ENCODE measurements around the gene FCSK. TPM values are rescaled to one million over a fixed set of nuclear protein-coding genes. Genes with fewer than 3 reads are reported as not detected.

Gene FCSK
- total RNA-seq, 1 experiment from 2014 or later, result 6.4 TPM

DNA sequence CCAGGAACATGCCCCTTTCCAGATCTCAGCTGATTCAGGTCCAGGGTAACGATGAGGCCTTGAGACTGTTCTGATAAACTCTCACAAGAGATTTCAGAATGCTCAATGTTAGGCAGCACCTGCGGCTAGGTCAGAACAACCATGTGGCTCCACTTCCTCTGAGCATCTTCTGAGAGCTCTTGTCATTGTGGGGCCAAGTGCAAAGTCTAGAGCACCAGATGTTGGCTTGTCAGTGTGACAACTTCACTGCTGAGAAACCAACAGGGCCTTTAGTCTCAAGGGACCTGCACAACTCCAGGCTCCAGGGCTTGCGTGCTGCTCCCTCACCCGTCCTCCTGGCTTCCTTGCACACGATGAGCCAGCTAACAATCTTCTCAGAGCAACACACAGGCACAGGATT, 29.0 kb downstream of the FCSK start:
- Histone ChIP-seq H3K36me3 (ENCODE audit: insufficient read depth, low read length) (peaks cover 4% of the 10 kb centered on the region; the same call in 1 of the 2 replicates), H3K27ac (ENCODE audit: low read length) (peak overlapping the region; percentile 81), H4K20me1 (ENCODE audit: insufficient read depth, low read depth, low read length) (no peaks in the 10 kb centered on the region), H3K9ac (ENCODE audit: low read length) (peak overlapping the region; percentile 26; the same call in 1 of the 2 replicates), H3K4me1 (ENCODE audit: low read length) (peaks cover 16% of the 10 kb centered on the region), H3K9me3 (ENCODE audit: low read length) (no peaks in the 10 kb centered on the region), H3K9me2 (replicated peaks; ENCODE audit: insufficient read depth, low read length) (no peaks in the 10 kb centered on the region), H3K27me3 (ENCODE audit: low read length) (no peaks in the 10 kb centered on the region), H3K79me2 (ENCODE audit: low read length) (no peaks in the 10 kb centered on the region), H3K4me3 (ENCODE audit: low read length) (no peak overlapping the region), H3K4me2 (ENCODE audit: low read depth, low read length, poor library complexity, severe bottlenecking) (no peak overlapping the region), H2AFZ (ENCODE audit: low read length) (no peak overlapping the region)
- peak; percentile 67 for DNase-seq

DNA sequence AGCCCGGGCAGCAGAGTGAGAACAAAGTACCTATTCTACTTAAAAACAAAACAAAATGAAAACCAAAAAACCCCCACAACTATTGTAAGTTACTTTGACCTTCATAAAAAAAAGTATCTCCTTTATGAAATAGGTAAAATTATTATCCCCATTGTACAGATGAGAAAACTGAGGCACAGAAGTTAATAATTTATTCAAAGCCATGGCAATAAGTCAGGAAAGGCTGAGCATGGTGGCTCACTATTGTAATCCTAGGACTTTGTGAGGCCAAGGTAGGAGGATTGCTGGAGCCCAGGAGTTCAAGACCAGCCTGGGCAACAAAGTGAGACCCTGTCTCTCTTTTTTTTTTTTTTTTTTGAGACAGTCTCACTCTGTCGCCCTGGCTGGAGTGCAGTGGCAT, 30.5 kb downstream of the FCSK start:
- H3K4me3 ChIP-seq (ENCODE audit: low read length), result no peak overlapping the region
- H3K9me2 ChIP-seq (replicated peaks; ENCODE audit: insufficient read depth, low read length), result no peaks in the 10 kb centered on the region
- no peaks in the 10 kb centered on the region for H3K27me3 ChIP-seq (ENCODE audit: low read length)
- no peak for DNase-seq
- peaks cover 16% of the 10 kb centered on the region for H3K4me1 ChIP-seq (ENCODE audit: low read length)
- no peak overlapping the region for H3K27ac ChIP-seq (ENCODE audit: low read length)
- no peaks in the 10 kb centered on the region for H3K79me2 ChIP-seq (ENCODE audit: low read length)
- H3K4me2 ChIP-seq (ENCODE audit: low read depth, low read length, poor library complexity, severe bottlenecking), result no peak overlapping the region
- H3K9me3 ChIP-seq (ENCODE audit: low read length), result no peaks in the 10 kb centered on the region
- H3K9ac ChIP-seq (ENCODE audit: low read length), result no peak overlapping the region
- no peaks in the 10 kb centered on the region for H4K20me1 ChIP-seq (ENCODE audit: insufficient read depth, low read depth, low read length)
- peaks cover 4% of the 10 kb centered on the region; the same call in 1 of the 2 replicates for H3K36me3 ChIP-seq (ENCODE audit: insufficient read depth, low read length)
- no peak overlapping the region for H2AFZ ChIP-seq (ENCODE audit: low read length)

DNA sequence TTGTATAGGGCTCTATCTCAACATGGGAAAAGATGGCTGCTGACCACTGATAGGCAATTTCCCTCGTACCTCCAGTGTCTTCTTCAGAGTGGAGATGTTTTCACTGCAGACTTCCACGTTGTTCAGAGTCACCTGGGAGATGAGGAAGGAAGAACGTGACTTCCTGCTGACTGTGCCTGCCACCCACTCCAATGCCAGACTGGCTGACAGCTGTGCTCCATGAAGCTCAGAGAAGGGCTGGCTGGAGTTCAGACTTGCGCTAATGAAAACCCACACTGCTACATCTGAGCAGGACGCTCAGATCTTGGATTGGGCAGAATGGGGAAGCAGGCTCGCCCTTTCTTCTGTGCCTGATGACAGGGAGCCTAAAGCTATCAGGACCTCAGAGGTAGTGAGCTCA, 35.9 kb downstream of the FCSK start:
- H3K27me3 ChIP-seq (ENCODE audit: low read length), result no peaks in the 10 kb centered on the region
- H3K4me1 ChIP-seq (ENCODE audit: low read length), result peaks cover 5% of the 10 kb centered on the region
- H2AFZ ChIP-seq (ENCODE audit: low read length), result no peak overlapping the region
- no peak overlapping the region for H3K4me3 ChIP-seq (ENCODE audit: low read length)
- H3K9me3 ChIP-seq (ENCODE audit: low read length), result no peaks in the 10 kb centered on the region
- peaks cover 4% of the 10 kb centered on the region; the same call in 1 of the 2 replicates for H3K36me3 ChIP-seq (ENCODE audit: insufficient read depth, low read length)
- H4K20me1 ChIP-seq (ENCODE audit: insufficient read depth, low read depth, low read length), result no peaks in the 10 kb centered on the region
- H3K79me2 ChIP-seq (ENCODE audit: low read length), result no peaks in the 10 kb centered on the region
- H3K27ac ChIP-seq (ENCODE audit: low read length), result no peak overlapping the region
- DNase-seq, result no peak
- no peaks in the 10 kb centered on the region for H3K9me2 ChIP-seq (replicated peaks; ENCODE audit: insufficient read depth, low read length)
- H3K9ac ChIP-seq (ENCODE audit: low read length), result no peak overlapping the region
- H3K4me2 ChIP-seq (ENCODE audit: low read depth, low read length, poor library complexity, severe bottlenecking), result no peak overlapping the region

DNA sequence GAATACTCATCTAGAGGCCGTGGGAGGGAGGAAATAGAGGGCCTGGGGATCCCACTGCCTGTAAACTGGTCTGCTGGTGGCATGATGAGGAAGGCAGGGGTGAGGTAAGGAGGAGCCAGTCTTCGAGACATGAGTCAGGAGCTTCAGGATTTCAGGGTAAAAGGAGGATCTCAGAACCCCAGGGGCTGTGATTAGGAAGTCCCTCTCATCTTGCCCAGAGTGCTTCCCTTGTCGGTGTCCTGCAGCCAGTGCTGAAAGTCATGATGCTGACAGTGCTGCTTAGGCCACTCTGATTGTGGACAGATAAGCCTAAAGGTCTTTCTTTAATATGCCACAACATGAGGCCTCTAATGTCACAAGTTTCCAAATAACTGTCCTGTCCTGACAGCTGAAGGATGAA, 39.4 kb downstream of the FCSK start:
- Histone ChIP-seq H3K36me3 (ENCODE audit: insufficient read depth, low read length) (peaks cover 4% of the 10 kb centered on the region; the same call in 1 of the 2 replicates), H3K4me1 (ENCODE audit: low read length) (no peaks in the 10 kb centered on the region), H3K27ac (ENCODE audit: low read length) (no peak overlapping the region), H4K20me1 (ENCODE audit: insufficient read depth, low read depth, low read length) (no peaks in the 10 kb centered on the region), H3K9ac (ENCODE audit: low read length) (no peak overlapping the region), H2AFZ (ENCODE audit: low read length) (no peak overlapping the region), H3K9me3 (ENCODE audit: low read length) (no peaks in the 10 kb centered on the region), H3K4me2 (ENCODE audit: low read depth, low read length, poor library complexity, severe bottlenecking) (no peak overlapping the region), H3K9me2 (replicated peaks; ENCODE audit: insufficient read depth, low read length) (no peaks in the 10 kb centered on the region), H3K79me2 (ENCODE audit: low read length) (no peaks in the 10 kb centered on the region), H3K27me3 (ENCODE audit: low read length) (no peaks in the 10 kb centered on the region), H3K4me3 (ENCODE audit: low read length) (no peak overlapping the region)
- no peak for DNase-seq

DNA sequence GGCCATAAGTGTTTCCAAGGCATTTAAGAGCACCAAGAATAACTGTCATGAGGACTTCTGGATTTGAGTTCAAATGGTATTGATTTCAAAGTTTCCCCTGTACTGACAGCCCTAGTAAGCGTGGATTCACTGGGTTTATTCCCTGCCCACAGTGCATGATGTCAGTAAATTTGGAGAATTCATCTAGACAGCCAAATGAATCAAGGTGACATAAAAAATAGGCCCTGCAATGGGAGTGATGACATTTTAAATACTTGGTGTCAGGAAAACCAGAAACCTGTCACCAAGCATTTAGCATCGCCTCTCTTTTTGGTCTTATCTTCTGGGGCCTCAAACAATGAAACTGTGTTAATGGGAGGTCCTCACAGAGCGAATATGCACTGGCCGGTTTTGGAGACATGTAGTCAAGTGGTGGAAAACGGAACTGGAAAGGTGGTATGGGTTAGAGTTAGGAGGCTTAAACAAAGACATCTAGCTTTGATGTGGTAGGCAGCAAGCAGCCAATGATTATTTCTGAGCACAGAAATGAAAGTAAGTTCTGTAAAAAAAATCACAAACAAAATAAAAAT, 39.9 kb downstream of the FCSK start:
- peaks cover 4% of the 10 kb centered on the region; the same call in 1 of the 2 replicates for H3K36me3 ChIP-seq (ENCODE audit: insufficient read depth, low read length)
- H3K4me1 ChIP-seq (ENCODE audit: low read length), result no peaks in the 10 kb centered on the region

DNA sequence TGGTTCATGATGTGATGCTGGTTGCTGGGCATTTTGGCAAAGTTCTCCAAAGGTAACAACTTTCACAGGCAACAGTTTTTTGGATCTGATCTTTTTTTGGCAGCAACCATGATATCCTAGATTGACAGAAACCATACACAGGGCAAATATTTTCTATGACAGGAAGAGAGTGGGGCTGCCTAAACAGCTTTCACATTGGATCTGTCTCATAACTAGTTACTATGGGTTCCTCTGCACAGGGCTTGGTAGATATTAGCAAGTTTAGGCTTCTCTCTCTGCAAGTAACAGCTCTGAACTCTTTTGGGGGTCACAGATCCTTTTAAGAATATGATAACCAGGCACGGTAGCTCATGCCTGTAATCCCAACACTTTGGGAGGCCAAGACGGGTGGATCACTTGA, 40.4 kb downstream of the FCSK start:
- no peaks in the 10 kb centered on the region for H3K79me2 ChIP-seq (ENCODE audit: low read length)
- no peaks in the 10 kb centered on the region for H3K4me1 ChIP-seq (ENCODE audit: low read length)
- H3K27ac ChIP-seq (ENCODE audit: low read length), result no peak overlapping the region
- H3K9me3 ChIP-seq (ENCODE audit: low read length), result no peaks in the 10 kb centered on the region
- no peak for DNase-seq
- no peaks in the 10 kb centered on the region for H3K27me3 ChIP-seq (ENCODE audit: low read length)
- H3K4me2 ChIP-seq (ENCODE audit: low read depth, low read length, poor library complexity, severe bottlenecking), result no peak overlapping the region
- no peak overlapping the region for H3K4me3 ChIP-seq (ENCODE audit: low read length)
- H3K9me2 ChIP-seq (replicated peaks; ENCODE audit: insufficient read depth, low read length), result no peaks in the 10 kb centered on the region
- peaks cover 4% of the 10 kb centered on the region; the same call in 1 of the 2 replicates for H3K36me3 ChIP-seq (ENCODE audit: insufficient read depth, low read length)
- no peak overlapping the region for H3K9ac ChIP-seq (ENCODE audit: low read length)
- no peaks in the 10 kb centered on the region for H4K20me1 ChIP-seq (ENCODE audit: insufficient read depth, low read depth, low read length)
- H2AFZ ChIP-seq (ENCODE audit: low read length), result no peak overlapping the region

More for the DNA sequence above, 39.9 kb downstream of the FCSK start:
- H3K9me2 ChIP-seq (replicated peaks; ENCODE audit: insufficient read depth, low read length), result no peaks in the 10 kb centered on the region
- H3K27ac ChIP-seq (ENCODE audit: low read length), result no peak overlapping the region
- no peaks in the 10 kb centered on the region for H3K27me3 ChIP-seq (ENCODE audit: low read length)
- no peaks in the 10 kb centered on the region for H3K79me2 ChIP-seq (ENCODE audit: low read length)
- H2AFZ ChIP-seq (ENCODE audit: low read length), result no peak overlapping the region
- H3K9ac ChIP-seq (ENCODE audit: low read length), result no peak overlapping the region
- no peaks in the 10 kb centered on the region for H3K9me3 ChIP-seq (ENCODE audit: low read length)
- no peaks in the 10 kb centered on the region for H4K20me1 ChIP-seq (ENCODE audit: insufficient read depth, low read depth, low read length)
- no peak overlapping the region for H3K4me3 ChIP-seq (ENCODE audit: low read length)
- H3K4me2 ChIP-seq (ENCODE audit: low read depth, low read length, poor library complexity, severe bottlenecking), result no peak overlapping the region
- no peak for DNase-seq

DNA sequence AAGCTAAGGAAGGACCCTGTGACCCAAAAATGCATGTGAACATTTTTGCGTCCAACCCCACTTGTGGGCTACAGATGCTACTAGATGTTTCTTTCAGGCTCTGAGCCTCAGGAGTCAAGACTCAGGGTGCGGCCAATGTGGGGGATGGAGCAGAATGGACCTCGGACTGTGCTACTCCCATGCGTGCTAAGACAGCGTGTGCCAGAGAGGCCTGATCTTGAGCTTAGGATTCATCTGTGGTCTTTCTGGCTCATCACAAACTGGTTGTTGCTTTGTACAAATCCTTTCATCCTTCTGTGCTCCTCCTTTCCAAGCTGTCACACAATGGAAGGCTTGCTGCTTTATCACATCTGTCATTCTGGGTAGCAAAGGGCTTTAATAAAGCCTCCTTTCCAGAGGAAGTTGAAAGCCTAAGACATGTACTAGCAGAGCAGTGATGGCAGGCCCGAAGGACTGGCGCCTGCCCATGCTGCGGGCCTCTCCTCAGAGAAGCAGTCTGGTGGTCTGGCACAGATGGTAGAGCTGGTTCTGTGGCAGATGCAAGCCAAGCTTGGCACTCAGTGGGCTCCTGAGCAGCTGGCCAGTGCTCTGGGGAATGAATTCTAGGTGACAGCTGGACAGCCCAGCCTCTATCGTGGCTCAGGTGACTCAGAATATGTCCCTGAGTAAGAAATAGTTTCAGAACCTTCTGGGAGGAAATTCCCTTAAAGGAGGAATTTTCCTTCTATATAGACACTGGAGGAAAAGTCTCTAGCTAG, 41.2 kb downstream of the FCSK start:
- no peak for DNase-seq
- Histone ChIP-seq H2AFZ (ENCODE audit: low read length) (no peak overlapping the region), H3K4me2 (ENCODE audit: low read depth, low read length, poor library complexity, severe bottlenecking) (no peak overlapping the region), H3K4me3 (ENCODE audit: low read length) (no peak overlapping the region), H3K36me3 (ENCODE audit: insufficient read depth, low read length) (peaks cover 5% of the 10 kb centered on the region; the same call in 1 of the 2 replicates), H3K79me2 (ENCODE audit: low read length) (no peaks in the 10 kb centered on the region), H3K9me3 (ENCODE audit: low read length) (no peaks in the 10 kb centered on the region), H3K27me3 (ENCODE audit: low read length) (no peaks in the 10 kb centered on the region), H3K9me2 (replicated peaks; ENCODE audit: insufficient read depth, low read length) (no peaks in the 10 kb centered on the region), H3K4me1 (ENCODE audit: low read length) (no peaks in the 10 kb centered on the region), H4K20me1 (ENCODE audit: insufficient read depth, low read depth, low read length) (no peaks in the 10 kb centered on the region), H3K27ac (ENCODE audit: low read length) (no peak overlapping the region), H3K9ac (ENCODE audit: low read length) (no peak overlapping the region)

DNA sequence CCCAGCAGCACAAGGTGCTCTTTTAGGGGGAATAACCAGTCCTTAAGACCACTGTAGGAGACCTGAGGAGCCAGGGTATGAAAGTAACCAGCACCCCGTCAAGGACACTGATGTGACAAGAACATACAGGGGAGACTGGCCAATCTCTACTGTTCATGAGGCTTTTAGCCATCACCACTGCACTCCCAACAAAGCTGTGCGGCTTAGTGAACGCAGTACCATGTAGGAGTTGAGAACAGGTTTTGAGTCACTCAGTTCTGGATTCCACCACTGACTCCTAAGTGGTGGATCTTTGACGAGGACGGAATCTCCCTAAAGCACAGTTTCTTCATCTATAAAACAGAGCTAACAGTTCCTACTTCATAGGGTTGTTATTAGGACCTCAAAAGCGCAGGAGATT, 42.1 kb downstream of the FCSK start:
- H3K4me3 ChIP-seq (ENCODE audit: low read length), result no peak overlapping the region
- no peak overlapping the region for H2AFZ ChIP-seq (ENCODE audit: low read length)
- H3K27me3 ChIP-seq (ENCODE audit: low read length), result no peaks in the 10 kb centered on the region
- H3K79me2 ChIP-seq (ENCODE audit: low read length), result no peaks in the 10 kb centered on the region
- H3K9me3 ChIP-seq (ENCODE audit: low read length), result no peaks in the 10 kb centered on the region
- no peaks in the 10 kb centered on the region for H4K20me1 ChIP-seq (ENCODE audit: insufficient read depth, low read depth, low read length)
- no peak overlapping the region for H3K27ac ChIP-seq (ENCODE audit: low read length)
- H3K36me3 ChIP-seq (ENCODE audit: insufficient read depth, low read length), result peaks cover 8% of the 10 kb centered on the region; the same call in 1 of the 2 replicates
- no peak for DNase-seq
- no peaks in the 10 kb centered on the region for H3K4me1 ChIP-seq (ENCODE audit: low read length)
- no peaks in the 10 kb centered on the region for H3K9me2 ChIP-seq (replicated peaks; ENCODE audit: insufficient read depth, low read length)
- no peak overlapping the region for H3K9ac ChIP-seq (ENCODE audit: low read length)
- H3K4me2 ChIP-seq (ENCODE audit: low read depth, low read length, poor library complexity, severe bottlenecking), result no peak overlapping the region

Data from Karpas-422 (cell line).